Hepatocyte (in vitro differentiated cells): Measurements from ENCODE around the gene DBX1.

Experiments
- CTCF ChIP-seq: fragments of 200-600 bp; sonication (generic); IDR thresholded peaks from 2 replicates; pipeline ENCODE4 v1.5.1; 2016; ENCODE audit warnings: antibody characterized with exemption, mild to moderate bottlenecking; ENCODE audit not compliant: poor library complexity
- EZH2 ChIP-seq: fragments of 200-600 bp; sonication (generic); IDR thresholded peaks from 2 replicates; pipeline ENCODE4 v1.6.1; 2016; ENCODE audit warnings: antibody characterized with exemption, mild to moderate bottlenecking, borderline replicate concordance

GRCh38 chr11:20110908-20111669, 49.2 kb downstream of the DBX1 start:
- peak; percentile 77 for TF ChIP-seq CTCF
- TF ChIP-seq EZH2: no peak
